A673 (cell line): Measurements from ENCODE around the gene WDR5B.

Experiments used
- EZH2 ChIP-seq: fragments of 200-600 bp; sonication (generic); IDR thresholded peaks from 2 replicates; pipeline ENCODE4 v1.6.1; 2017; ENCODE audit warnings: borderline replicate concordance, low read depth, mild to moderate bottlenecking, mixed read lengths, antibody characterized with exemption, low read length; ENCODE audit not compliant: poor library complexity, severe bottlenecking
- TF ChIP-seq, protein P1 (sequence below): fragments of 300-800, 200-600 bp; sonication (generic); conservative IDR thresholded peaks from 2 replicates; pipeline ENCODE4 v1.5.1; 2017; ENCODE audit warnings: low read depth, mild to moderate bottlenecking, antibody characterized with exemption, low read length, moderate library complexity, mixed read lengths

DNA sequence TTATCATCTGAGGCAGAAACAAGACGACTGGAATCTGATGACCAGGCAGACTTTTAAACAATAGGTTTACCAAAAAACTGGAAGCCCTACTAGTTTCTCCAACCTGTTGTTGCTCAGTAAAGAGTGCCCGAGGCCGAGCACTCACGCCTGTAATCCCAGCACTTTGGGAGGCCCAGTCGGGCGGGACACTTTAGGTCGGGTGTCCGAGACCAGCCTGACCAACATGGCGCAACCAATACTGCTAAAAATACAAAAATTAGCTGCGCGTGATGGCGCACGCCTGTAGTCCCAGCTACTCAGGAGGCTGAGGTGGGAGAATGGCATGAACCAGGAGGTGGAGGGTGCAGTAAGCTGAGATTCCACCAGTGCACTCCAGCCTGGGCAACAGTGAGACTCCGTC lies 1.1 kb upstream of the WDR5B start:
- TF ChIP-seq, protein P1, sequence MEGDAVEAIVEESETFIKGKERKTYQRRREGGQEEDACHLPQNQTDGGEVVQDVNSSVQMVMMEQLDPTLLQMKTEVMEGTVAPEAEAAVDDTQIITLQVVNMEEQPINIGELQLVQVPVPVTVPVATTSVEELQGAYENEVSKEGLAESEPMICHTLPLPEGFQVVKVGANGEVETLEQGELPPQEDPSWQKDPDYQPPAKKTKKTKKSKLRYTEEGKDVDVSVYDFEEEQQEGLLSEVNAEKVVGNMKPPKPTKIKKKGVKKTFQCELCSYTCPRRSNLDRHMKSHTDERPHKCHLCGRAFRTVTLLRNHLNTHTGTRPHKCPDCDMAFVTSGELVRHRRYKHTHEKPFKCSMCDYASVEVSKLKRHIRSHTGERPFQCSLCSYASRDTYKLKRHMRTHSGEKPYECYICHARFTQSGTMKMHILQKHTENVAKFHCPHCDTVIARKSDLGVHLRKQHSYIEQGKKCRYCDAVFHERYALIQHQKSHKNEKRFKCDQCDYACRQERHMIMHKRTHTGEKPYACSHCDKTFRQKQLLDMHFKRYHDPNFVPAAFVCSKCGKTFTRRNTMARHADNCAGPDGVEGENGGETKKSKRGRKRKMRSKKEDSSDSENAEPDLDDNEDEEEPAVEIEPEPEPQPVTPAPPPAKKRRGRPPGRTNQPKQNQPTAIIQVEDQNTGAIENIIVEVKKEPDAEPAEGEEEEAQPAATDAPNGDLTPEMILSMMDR, result no peak
- no peak for TF ChIP-seq EZH2
